ENCODE measurements around the gene CFAP47. TPM values are rescaled to one million over a fixed set of nuclear protein-coding genes. Genes with fewer than 3 reads are reported as not detected.

CFAP47 gene
- total RNA-seq, 4 donors from 2014 or later, result not detected

GRCh38 chrX:36241397-36241796 is 321.9 kb downstream of the CFAP47 start:
- TF ChIP-seq EP300 (IDR thresholded peaks at IDR 0.05), result no peak
- TF ChIP-seq CTCF (IDR thresholded peaks at IDR 0.05), result no peak
- TF ChIP-seq POLR2AphosphoS5 (IDR thresholded peaks at IDR 0.05), result no peak
- TF ChIP-seq POLR2A (IDR thresholded peaks at IDR 0.05), result no peak
- no peak for DNase-seq (ENCODE audit: low spot score in 2 of 2)
- Histone ChIP-seq H3K9me3 (no peaks in the 10 kb centered on the region), H3K27me3 (no peaks in the 10 kb centered on the region), H3K36me3 (no peaks in the 10 kb centered on the region), H3K4me3 (no peak overlapping the region), H3K27ac (no peak overlapping the region), H3K4me1 (no peaks in the 10 kb centered on the region)
- 60% methylated on average over 1 of the region's 1 CpG for WGBS

DNA sequence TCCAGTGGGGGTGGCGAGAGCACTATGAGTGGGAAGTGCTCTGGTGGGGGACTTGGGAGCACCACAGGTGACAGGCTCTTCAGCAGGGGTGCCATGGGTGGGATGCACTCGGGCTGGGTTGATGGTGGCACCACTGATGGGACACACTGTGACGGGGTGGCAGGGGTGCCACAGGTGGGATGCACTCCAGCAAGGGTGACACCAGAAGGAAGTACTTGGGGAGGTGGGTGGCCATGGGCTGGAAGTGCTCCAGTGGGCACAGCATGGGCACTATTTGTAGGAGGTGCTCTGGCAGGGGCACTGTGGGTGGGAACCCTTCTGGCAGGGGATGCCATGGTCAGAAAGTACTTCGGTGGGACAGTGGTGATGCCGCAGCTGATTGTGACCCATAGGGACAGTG is 346.6 kb downstream of the CFAP47 start:
- TF ChIP-seq EP300 (IDR thresholded peaks at IDR 0.05), result no peak
- no peak for TF ChIP-seq CTCF (IDR thresholded peaks at IDR 0.05)
- no peak for TF ChIP-seq POLR2A (IDR thresholded peaks at IDR 0.05)
- TF ChIP-seq POLR2AphosphoS5 (IDR thresholded peaks at IDR 0.05), result no peak
- DNase-seq (ENCODE audit: low spot score in 2 of 2), result no peak
- no peak overlapping the region for H3K4me3 ChIP-seq
- H3K4me1 ChIP-seq, result no peaks in the 10 kb centered on the region
- H3K27ac ChIP-seq, result no peak overlapping the region
- no peaks in the 10 kb centered on the region for H3K27me3 ChIP-seq
- H3K36me3 ChIP-seq, result no peaks in the 10 kb centered on the region
- WGBS, result 83% methylated on average over 5 of the region's 5 CpGs
- H3K9me3 ChIP-seq, result no peaks in the 10 kb centered on the region

GRCh38 chrX:36310136-36310535 is 390.6 kb downstream of the CFAP47 start:
- H3K4me1 ChIP-seq, result no peaks in the 10 kb centered on the region
- H3K27ac ChIP-seq, result no peak overlapping the region
- 43% methylated on average over 1 of the region's 1 CpG for WGBS
- DNase-seq (ENCODE audit: low spot score in 2 of 2), result no peak
- no peaks in the 10 kb centered on the region for H3K27me3 ChIP-seq
- H3K4me3 ChIP-seq, result no peak overlapping the region
- no peaks in the 10 kb centered on the region for H3K36me3 ChIP-seq
- no peaks in the 10 kb centered on the region for H3K9me3 ChIP-seq
- TF ChIP-seq POLR2A (IDR thresholded peaks at IDR 0.05) (no peak), POLR2AphosphoS5 (IDR thresholded peaks at IDR 0.05) (no peak), EP300 (IDR thresholded peaks at IDR 0.05) (no peak), CTCF (IDR thresholded peaks at IDR 0.05) (no peak)

DNA sequence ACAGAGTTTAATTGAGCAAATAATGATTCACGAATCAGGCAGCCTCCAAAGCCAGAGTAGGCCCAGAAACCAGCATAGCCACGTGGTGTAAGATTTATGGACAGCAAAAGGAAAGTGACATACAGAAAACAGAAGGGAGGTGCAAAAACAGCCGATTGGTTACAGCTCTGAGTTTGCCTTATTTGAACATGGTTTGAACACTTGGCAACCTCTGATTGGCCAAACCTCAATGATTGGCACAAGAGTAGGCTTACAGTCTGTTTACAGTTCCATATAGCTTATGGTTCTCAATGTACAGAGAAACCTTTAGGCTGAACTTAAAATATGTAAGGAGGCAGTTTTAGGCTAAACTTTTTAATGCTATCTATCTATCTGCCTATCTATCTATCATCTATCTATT is 394.8 kb downstream of the CFAP47 start:
- Histone ChIP-seq H3K27ac (no peak overlapping the region), H3K4me3 (no peak overlapping the region), H3K27me3 (no peaks in the 10 kb centered on the region), H3K9me3 (no peaks in the 10 kb centered on the region), H3K36me3 (no peaks in the 10 kb centered on the region), H3K4me1 (no peaks in the 10 kb centered on the region)
- no peak for TF ChIP-seq EP300 (IDR thresholded peaks at IDR 0.05)
- no peak for TF ChIP-seq POLR2AphosphoS5 (IDR thresholded peaks at IDR 0.05)
- TF ChIP-seq CTCF (IDR thresholded peaks at IDR 0.05), result no peak
- no peak for DNase-seq (ENCODE audit: low spot score in 2 of 2)
- 58% methylated on average over 3 of the region's 3 CpGs for WGBS

DNA sequence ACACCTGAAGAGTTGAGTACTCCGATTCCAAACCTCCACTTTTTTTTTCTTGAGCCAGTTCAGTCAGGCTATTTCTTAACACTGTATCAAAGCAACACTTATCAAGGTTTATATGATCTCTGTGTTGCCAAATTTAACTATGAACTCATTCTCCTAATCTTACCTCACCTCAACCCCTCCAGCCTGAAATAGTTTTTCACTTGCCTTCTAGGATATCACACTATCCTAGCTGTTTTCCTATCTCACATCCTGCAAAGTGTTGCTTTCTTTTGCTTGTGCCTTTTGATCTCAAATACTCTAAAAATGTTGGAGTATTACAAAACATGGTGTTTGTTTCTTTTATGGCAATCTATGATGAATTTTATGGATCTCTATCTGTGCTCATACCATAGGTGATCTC is 415.0 kb downstream of the CFAP47 start:
- Histone ChIP-seq H3K4me1 (no peaks in the 10 kb centered on the region), H3K27ac (no peak overlapping the region), H3K27me3 (no peaks in the 10 kb centered on the region), H3K9me3 (no peaks in the 10 kb centered on the region), H3K36me3 (no peaks in the 10 kb centered on the region), H3K4me3 (no peak overlapping the region)
- TF ChIP-seq EP300 (IDR thresholded peaks at IDR 0.05), result no peak
- no peak for TF ChIP-seq CTCF (IDR thresholded peaks at IDR 0.05)
- no peak for TF ChIP-seq POLR2A (IDR thresholded peaks at IDR 0.05)
- TF ChIP-seq POLR2AphosphoS5 (IDR thresholded peaks at IDR 0.05), result no peak
- WGBS, result 65% methylated on average over 1 of the region's 1 CpG
- no peak for DNase-seq (ENCODE audit: low spot score in 2 of 2)

Measured in suprapubic skin (tissue), 4 donors.